Tibial nerve (tissue), 4 donors: ENCODE data around the gene GABRR1. TPM values are rescaled to one million over a fixed set of nuclear protein-coding genes. Genes with fewer than 3 reads are reported as not detected.

Experiments used
- DNase-seq, 2 donors: peaks; one replicate each; pipeline ENCODE4 v3.0.0-alpha.2; 2019; ENCODE audit warnings: low spot score in 2 of 2
- H3K27ac ChIP-seq, 4 donors: fragments of 200-600 bp; sonication (generic) in 3 of 4; one replicate each; pipeline ENCODE4 v1.5.1; 2017 to 2019; ENCODE audit warnings: mild to moderate bottlenecking in 1 of 4
- H3K27me3 ChIP-seq, 2 donors: fragments of 200-600 bp; sonication (generic) in 1 of 2; one replicate each; pipeline versions ENCODE4 v1.5.1 to v1.6.0; 2017 to 2019
- H3K36me3 ChIP-seq, 3 donors: fragments of 200-600 bp; sonication (generic); one replicate each; pipeline ENCODE4 v1.5.1; 2018 to 2019
- H3K4me1 ChIP-seq, 4 donors: fragments of 200-600 bp; sonication (generic) in 3 of 4; one replicate each; pipeline ENCODE4 v1.5.1; 2017 to 2019
- H3K4me3 ChIP-seq, 4 donors: fragments of 200-600 bp; sonication (generic) in 3 of 4; one replicate each; pipeline ENCODE4 v1.5.1; 2017 to 2019; ENCODE audit warnings: mild to moderate bottlenecking in 1 of 4, moderate library complexity in 1 of 4
- H3K9me3 ChIP-seq, 4 donors: fragments of 200-600 bp; sonication (generic) in 3 of 4; one replicate each; pipeline ENCODE4 v1.5.1; 2017 to 2019
- EP300 ChIP-seq, 2 donors: sonication (generic); formaldehyde crosslinking; IDR thresholded peaks; one replicate each; pipeline ENCODE4 v1.6.1; 2017; ENCODE audit warnings: antibody characterized with exemption in 2 of 2, mild to moderate bottlenecking in 1 of 2
- POLR2A ChIP-seq, 2 donors: fragments of 450-650 bp; IDR thresholded peaks; one replicate each; pipeline ENCODE4 v1.6.1; 2017; ENCODE audit warnings: antibody characterized with exemption in 2 of 2, mild to moderate bottlenecking in 2 of 2, moderate library complexity in 2 of 2
- whole genome bisulfite sequencing, 2 donors: methylation state at CpG; one replicate each; pipeline ENCODE4 v1.1.5; 2018; 5-methylcytosine and 5-hydroxymethylcytosine counted together
- total RNA-seq, 4 donors: library from RNA; depleted of rRNA; stranded (reverse); fragments of >200 nt; gene quantifications; one replicate each; pipeline ENCODE4 v1.1.0, GENCODE V29; 2016
- TF ChIP-seq, protein P1 (sequence below), 5 experiments: fragments of 200-600 bp in 3 of 5; fragments of 450-650 bp in 2 of 5; sonication (generic) in 3 of 5; IDR thresholded peaks; one replicate each; pipeline ENCODE4 v1.5.1; 2016 to 2019; ENCODE audit warnings: antibody characterized with exemption in 5 of 5, mild to moderate bottlenecking in 3 of 5, moderate library complexity in 2 of 5

Gene GABRR1
- total RNA-seq, 4 donors from 2014 or later, result not detected

DNA sequence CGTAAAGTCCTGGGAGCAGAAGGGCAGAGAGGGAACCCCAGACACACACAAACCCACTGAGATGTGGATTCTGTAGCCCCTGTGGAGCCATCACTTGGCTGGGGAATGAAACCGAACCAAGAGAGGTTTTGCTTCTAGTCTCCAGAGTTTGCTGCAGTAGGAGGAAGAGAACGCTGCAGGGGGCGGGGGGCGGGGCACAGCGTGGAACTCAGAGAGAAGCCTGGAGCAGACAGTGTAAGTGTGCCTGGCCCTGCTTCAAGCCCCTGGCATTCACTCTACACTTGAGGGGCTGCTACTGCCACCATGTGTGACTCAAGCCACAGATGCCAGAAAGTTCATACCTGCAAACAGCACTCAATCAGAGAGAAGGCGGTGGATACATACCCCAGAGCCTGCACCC, 18.9 kb downstream of the GABRR1 start:
- H3K27ac ChIP-seq, result no peak overlapping the region
- TF ChIP-seq POLR2A (IDR thresholded peaks at IDR 0.05) (no peak), EP300 (IDR thresholded peaks at IDR 0.05) (no peak)
- TF ChIP-seq, protein P1, sequence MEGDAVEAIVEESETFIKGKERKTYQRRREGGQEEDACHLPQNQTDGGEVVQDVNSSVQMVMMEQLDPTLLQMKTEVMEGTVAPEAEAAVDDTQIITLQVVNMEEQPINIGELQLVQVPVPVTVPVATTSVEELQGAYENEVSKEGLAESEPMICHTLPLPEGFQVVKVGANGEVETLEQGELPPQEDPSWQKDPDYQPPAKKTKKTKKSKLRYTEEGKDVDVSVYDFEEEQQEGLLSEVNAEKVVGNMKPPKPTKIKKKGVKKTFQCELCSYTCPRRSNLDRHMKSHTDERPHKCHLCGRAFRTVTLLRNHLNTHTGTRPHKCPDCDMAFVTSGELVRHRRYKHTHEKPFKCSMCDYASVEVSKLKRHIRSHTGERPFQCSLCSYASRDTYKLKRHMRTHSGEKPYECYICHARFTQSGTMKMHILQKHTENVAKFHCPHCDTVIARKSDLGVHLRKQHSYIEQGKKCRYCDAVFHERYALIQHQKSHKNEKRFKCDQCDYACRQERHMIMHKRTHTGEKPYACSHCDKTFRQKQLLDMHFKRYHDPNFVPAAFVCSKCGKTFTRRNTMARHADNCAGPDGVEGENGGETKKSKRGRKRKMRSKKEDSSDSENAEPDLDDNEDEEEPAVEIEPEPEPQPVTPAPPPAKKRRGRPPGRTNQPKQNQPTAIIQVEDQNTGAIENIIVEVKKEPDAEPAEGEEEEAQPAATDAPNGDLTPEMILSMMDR (IDR thresholded peaks at IDR 0.05), result no peak
- H3K9me3 ChIP-seq, result peaks cover 0 to 25% (median 7%) of the 10 kb centered on the region in 4 donors
- WGBS, 2 donors, result 71 to 74% methylated on average over 7 of the region's 7 CpGs
- no peak overlapping the region for H3K4me3 ChIP-seq
- DNase-seq, result no peak
- no peaks in the 10 kb centered on the region for H3K36me3 ChIP-seq
- H3K27me3 ChIP-seq, result no peaks in the 10 kb centered on the region
- H3K4me1 ChIP-seq, result no peaks in the 10 kb centered on the region

DNA sequence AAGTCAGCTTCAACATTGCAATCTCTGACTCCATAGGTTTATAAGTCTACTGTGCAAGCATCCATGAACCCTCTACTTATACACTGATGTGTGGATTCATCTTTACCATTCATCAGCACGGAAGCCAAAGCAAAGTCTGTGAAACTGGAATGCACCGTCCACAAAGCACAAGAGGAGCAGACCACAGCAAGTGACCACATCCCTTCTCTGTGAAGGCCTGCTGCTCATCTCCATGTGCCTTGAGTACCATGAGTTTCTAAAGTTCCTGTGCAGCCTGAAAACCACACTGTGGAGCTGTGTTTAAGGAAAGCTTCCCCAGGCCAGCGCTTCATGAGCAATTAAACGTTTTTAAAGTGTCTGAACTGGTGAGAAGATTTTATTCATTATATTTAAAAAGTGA, 20.0 kb downstream of the GABRR1 start:
- Histone ChIP-seq H3K9me3 (peaks cover 0 to 25% (median 7%) of the 10 kb centered on the region in 4 donors), H3K4me3 (no peak overlapping the region), H3K27me3 (no peaks in the 10 kb centered on the region), H3K36me3 (no peaks in the 10 kb centered on the region), H3K27ac (no peak overlapping the region), H3K4me1 (no peaks in the 10 kb centered on the region)
- DNase-seq, result no peak
- TF ChIP-seq, protein P1 (IDR thresholded peaks at IDR 0.05), result no peak
- TF ChIP-seq EP300 (IDR thresholded peaks at IDR 0.05) (no peak), POLR2A (IDR thresholded peaks at IDR 0.05) (no peak)
- WGBS, 2 donors, result 63 to 80% methylated on average over 4 of the region's 4 CpGs

DNA sequence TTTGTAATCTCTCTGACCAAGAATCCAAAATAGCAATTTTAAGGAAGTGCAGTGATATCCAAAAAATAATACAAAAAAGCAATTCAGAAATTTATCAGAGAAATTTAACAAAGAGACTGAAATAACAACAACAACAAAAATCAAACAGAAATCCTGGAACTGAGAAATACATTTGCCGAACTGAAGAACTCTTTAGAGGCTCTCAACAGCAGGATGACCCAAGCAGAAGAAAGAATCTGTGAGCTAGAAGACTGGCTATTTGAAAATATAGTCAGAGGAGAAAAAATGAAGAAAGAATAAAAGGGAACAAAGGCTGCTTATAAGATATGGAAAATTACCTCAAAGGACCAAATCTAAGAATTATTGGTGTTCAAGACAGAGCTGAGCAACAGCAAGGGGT, 22.6 kb downstream of the GABRR1 start:
- no peaks in the 10 kb centered on the region for H3K27me3 ChIP-seq
- DNase-seq, result no peak
- peaks cover 0 to 8% (median 0%) of the 10 kb centered on the region in 4 donors for H3K4me1 ChIP-seq
- no peak overlapping the region for H3K27ac ChIP-seq
- no peaks in the 10 kb centered on the region for H3K36me3 ChIP-seq
- TF ChIP-seq POLR2A (IDR thresholded peaks at IDR 0.05) (no peak), EP300 (IDR thresholded peaks at IDR 0.05) (no peak)
- TF ChIP-seq, protein P1 (IDR thresholded peaks at IDR 0.05), result no peak
- no peak overlapping the region for H3K4me3 ChIP-seq
- 92 to 94% methylated on average over 1 of the region's 1 CpG for WGBS, 2 donors
- peaks cover 0 to 25% (median 7%) of the 10 kb centered on the region in 4 donors for H3K9me3 ChIP-seq

DNA sequence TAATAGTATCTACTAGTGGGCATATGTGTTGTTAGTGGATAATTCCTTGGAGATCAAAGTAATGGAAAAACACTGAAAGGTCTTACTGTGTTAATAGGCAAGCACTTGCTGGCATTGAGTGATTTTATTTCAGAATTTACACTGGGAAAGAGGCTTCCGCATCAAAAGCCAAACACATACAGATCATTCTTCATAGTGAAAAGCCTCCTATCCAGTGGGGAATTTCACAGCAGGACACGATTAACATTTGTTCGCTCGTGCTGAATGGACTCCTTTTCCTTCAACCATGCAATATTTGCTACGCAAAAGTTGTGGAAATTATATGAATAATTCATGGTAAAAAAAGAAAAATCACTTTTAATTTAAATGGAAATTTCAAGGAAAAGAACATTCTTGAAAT, 26.4 kb downstream of the GABRR1 start:
- Histone ChIP-seq H3K27ac (no peak overlapping the region), H3K27me3 (no peaks in the 10 kb centered on the region), H3K36me3 (no peaks in the 10 kb centered on the region), H3K4me3 (no peak overlapping the region), H3K9me3 (peaks cover 0 to 24% (median 4%) of the 10 kb centered on the region in 4 donors), H3K4me1 (peaks cover 0 to 8% (median 0%) of the 10 kb centered on the region in 4 donors)
- TF ChIP-seq POLR2A (IDR thresholded peaks at IDR 0.05) (no peak), EP300 (IDR thresholded peaks at IDR 0.05) (no peak)
- TF ChIP-seq, protein P1 (IDR thresholded peaks at IDR 0.05), result no peak
- WGBS, 2 donors, result 29 to 35% methylated on average over 5 of the region's 5 CpGs
- no peak for DNase-seq

DNA sequence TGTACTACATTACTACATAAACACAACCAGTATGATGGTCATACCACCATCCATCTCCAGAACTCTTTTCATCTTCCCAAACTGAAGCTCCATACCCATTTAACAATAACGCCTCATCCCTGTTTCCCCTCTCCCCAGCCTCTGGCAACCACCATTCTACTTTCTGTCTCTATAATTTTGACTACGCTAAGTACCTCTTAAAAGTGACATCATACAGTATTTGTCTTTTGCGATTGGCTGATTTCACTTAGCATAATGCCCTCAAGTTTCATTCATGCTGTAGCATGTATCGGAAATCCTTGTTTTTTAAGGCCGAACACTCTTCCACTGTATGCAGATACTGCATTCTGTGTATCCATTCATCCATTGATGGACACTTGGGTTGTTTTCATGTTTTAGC, 29.7 kb downstream of the GABRR1 start:
- TF ChIP-seq, protein P1 (IDR thresholded peaks at IDR 0.05), result no peak
- TF ChIP-seq POLR2A (IDR thresholded peaks at IDR 0.05) (no peak), EP300 (IDR thresholded peaks at IDR 0.05) (no peak)
- WGBS, 2 donors, result 87 to 92% methylated on average over 5 of the region's 5 CpGs
- DNase-seq, result no peak

More for the DNA sequence above, 29.7 kb downstream of the GABRR1 start:
- Histone ChIP-seq H3K36me3 (no peaks in the 10 kb centered on the region), H3K9me3 (no peaks in the 10 kb centered on the region), H3K27ac (no peak overlapping the region), H3K27me3 (no peaks in the 10 kb centered on the region), H3K4me3 (no peak overlapping the region), H3K4me1 (peaks cover 0 to 8% (median 0%) of the 10 kb centered on the region in 4 donors)
